Islet precursor cell (in vitro differentiated cells): ENCODE measurements around the gene PCDHGA9.
"Not testable (repeated sequence)": the region's sequence is repeated elsewhere in the genome, so short reads cannot be mapped to it uniquely, and the experiment has no call there.

Experiments
- DNase-seq: peaks from one replicate; pipeline ENCODE4 v3.0.0-alpha.2; 2018

The PCDHGA9 gene

DNA sequence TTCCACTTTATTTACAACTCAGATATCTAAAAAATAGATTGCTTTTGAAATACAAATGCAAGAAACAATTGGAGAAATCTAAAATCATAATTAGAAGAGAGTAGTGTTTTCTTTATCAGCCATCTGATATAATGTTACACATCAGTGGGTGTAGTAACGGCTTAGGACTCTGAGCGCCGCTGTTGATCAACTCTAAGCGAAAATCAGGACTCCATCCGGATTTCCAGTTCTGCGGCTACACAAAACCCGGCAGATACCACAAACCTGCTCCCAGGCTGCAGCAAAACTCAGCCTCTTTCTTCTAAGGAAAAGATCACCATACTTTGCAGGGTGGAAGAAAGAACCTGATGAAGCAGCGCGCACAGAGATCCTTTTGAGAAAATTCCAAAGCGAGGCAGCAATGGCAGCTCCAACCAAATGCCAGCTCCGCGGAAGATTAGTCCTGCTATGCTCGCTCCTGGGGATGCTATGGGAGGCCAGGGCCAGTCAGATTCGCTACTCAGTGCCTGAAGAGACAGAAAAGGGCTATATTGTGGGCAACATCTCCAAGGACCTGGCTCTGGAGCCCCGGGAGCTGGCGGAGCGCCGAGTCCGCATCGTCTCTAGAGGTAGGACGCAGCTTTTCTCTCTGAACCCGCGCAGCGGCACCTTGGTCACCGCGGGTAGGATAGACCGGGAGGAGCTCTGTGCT is at the start of gene PCDHGA9:
TSS of gene PCDHGA9 (plus strand) at position 226 of the 691 bp plus-strand sequence. CDS start at position 401, 175 bp downstream.
- DNase-seq, result no peak

GRCh38 chr5:141354900-141355469 is 47.6 kb upstream of the PCDHGA9 start, which contains the start of gene PCDHGA4:
TSS of gene PCDHGA4 (plus strand) at chr5:141355021. CDS start at chr5:141355108, 87 bp downstream.
- no peak for DNase-seq

DNA sequence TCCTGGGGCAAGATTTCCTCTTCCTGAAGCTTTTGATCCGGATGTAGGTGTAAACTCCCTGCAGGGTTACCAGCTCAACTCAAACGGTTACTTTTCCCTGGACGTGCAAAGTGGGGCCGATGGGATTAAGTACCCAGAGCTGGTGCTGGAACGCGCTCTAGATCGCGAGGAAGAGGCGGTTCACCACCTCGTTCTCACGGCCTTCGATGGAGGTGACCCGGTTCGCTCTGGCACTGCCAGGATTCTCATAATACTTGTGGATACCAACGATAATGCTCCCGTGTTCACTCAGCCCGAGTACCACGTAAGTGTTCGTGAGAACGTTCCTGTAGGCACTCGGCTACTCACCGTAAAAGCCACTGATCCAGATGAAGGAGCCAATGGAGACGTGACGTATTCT is 46.9 kb upstream of the PCDHGA9 start:
- DNase-seq, result no peak

GRCh38 chr5:141356133-141356532 is 46.4 kb upstream of the PCDHGA9 start:
- no peak for DNase-seq

GRCh38 chr5:141356950-141357349 is 45.6 kb upstream of the PCDHGA9 start:
- DNase-seq, result no peak

GRCh38 chr5:141359790-141360426 is 42.7 kb upstream of the PCDHGA9 start, which contains the start of gene PCDHGB2:
TSS of gene PCDHGB2 (plus strand) at chr5:141359994. CDS start at chr5:141360136, 142 bp downstream.
- DNase-seq, result no peak

DNA sequence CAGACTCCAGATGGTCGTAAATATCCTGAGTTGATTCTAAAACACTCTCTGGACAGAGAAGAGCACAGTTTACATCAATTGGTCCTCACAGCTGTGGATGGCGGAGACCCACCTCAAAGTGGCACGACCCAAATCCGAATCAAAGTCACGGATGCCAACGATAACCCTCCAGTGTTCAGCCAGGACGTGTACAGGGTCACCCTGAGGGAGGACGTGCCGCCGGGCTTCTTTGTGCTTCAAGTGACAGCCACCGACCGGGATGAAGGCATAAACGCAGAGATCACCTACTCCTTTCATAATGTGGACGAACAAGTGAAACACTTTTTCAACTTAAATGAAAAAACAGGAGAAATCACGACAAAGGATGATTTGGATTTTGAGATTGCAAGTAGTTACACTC is 41.9 kb upstream of the PCDHGA9 start:
- DNase-seq, result no peak

DNA sequence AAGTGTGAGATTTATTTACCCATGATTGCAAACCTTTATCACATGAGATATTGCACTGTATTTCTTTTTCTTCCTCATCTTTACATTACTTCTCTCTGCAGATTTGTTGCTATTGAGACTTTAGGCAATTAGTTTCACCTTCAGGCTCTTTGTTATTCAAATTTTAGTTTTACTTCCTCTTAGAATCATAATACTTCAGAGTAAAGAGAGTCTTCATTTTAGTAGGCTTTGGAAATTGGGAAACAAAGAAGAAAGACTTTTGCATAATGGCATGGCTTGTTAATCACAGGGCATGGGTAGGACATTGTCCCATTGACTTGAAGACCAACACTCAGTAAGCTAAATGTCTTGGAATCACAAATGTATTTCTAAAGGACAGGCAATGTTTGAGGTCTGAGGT is 39.9 kb upstream of the PCDHGA9 start:
- DNase-seq, result no peak

GRCh38 chr5:141363952-141364660 is 38.5 kb upstream of the PCDHGA9 start, which contains the start of gene PCDHGA5:
TSS of gene PCDHGA5 (plus strand) at chr5:141364162. CDS start at chr5:141364331, 169 bp downstream.
- DNase-seq, result no peak

DNA sequence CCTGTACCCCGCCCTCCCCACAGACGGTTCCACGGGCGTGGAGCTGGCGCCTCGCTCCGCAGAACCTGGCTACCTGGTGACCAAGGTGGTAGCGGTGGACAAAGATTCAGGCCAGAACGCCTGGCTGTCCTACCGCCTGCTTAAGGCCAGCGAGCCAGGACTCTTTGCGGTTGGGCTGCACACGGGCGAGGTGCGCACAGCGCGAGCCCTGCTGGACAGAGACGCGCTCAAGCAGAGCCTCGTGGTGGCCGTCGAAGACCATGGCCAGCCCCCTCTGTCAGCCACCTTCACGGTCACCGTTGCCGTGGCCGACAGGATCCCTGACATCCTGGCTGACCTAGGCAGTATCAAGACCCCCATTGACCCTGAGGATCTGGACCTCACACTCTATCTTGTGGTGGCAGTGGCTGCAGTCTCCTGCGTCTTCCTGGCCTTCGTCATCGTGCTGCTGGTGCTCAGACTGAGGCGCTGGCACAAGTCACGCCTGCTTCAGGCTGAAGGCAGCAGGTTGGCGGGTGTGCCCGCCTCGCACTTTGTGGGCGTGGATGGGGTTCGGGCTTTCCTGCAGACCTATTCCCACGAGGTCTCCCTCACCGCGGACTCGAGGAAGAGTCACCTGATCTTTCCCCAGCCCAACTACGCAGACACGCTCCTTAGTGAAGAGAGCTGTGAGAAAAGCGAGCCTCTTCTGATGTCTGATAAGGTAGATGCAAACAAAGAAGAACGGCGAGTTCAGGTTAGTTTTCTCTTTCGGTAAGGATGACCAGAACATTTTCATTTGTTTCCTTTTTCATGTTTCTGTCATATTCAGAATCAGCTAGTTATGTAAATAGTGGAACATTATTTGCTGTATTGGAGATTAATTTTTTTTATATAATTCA is 36.3 kb upstream of the PCDHGA9 start:
- no peak for DNase-seq

GRCh38 chr5:141369994-141370848 is 32.4 kb upstream of the PCDHGA9 start, which contains the start of gene PCDHGB3:
TSS of gene PCDHGB3 (plus strand) at chr5:141370242. CDS start at chr5:141370395, 153 bp downstream.
- DNase-seq, result no peak

DNA sequence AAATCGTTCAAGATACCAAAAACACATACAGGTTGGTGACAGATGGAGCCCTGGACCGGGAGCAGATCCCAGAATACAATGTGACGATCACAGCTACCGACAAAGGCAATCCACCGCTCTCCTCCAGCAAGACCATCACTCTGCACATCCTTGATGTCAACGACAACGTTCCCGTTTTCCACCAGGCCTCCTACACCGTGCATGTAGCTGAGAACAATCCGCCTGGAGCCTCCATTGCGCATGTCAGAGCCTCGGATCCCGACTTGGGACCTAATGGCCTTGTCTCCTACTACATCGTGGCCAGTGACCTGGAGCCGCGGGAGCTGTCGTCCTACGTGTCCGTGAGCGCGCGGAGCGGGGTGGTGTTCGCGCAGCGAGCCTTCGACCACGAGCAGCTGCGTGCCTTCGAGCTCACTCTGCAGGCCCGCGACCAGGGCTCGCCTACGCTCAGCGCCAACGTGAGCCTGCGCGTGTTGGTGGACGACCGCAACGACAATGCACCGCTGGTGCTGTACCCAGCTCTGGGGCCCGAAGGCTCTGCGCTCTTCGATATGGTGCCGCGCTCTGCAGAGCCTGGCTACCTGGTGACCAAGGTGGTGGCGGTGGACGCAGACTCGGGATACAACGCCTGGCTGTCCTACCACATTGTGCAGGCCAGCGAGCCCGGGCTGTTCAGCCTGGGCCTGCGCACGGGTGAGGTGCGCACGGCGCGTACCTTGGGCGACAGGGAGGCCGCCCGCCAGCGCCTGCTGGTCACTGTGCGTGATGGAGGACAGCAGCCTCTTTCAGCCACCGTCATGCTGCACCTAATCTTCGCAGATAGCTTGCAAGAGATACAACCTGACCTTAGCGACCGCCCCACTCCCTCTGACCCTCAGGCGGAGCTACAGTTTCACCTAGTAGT is 30.8 kb upstream of the PCDHGA9 start:
- DNase-seq, result no peak

DNA sequence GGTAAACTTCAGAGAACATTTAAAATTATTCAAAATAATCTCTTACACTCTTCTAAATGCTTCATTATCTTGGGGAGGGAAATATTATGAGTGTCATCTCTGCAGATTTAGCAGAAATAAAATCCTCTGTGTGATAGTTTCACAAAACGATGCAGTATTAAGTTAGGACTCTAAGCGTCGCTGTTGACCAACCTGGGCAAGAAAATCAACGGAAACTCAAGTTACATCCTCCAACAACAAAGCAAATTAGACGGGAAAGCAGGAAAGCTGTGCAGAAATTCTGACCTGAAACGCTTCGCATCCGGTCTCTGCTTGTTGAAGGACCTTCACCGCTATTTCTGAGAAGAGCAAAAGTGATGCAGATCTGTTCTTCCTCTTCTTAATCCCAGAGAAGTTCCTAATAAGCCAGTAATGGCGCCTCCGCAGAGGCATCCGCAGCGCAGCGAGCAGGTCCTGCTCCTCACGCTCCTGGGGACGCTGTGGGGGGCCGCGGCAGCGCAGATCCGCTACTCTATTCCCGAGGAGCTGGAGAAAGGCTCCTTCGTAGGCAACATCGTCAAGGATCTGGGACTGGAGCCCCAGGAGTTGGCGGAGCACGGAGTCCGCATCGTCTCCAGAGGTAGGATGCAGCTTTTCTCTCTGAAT is 28.8 kb upstream of the PCDHGA9 start, which contains the start of gene PCDHGA6:
TSS of gene PCDHGA6 (plus strand) at position 219 of the 645 bp plus-strand sequence. CDS start at position 412, 193 bp downstream.
- DNase-seq, result no peak

- DNase-seq, result no peak
Measured at GRCh38 chr5:141374627-141375026, 28.0 kb upstream of the PCDHGA9 start.

DNA sequence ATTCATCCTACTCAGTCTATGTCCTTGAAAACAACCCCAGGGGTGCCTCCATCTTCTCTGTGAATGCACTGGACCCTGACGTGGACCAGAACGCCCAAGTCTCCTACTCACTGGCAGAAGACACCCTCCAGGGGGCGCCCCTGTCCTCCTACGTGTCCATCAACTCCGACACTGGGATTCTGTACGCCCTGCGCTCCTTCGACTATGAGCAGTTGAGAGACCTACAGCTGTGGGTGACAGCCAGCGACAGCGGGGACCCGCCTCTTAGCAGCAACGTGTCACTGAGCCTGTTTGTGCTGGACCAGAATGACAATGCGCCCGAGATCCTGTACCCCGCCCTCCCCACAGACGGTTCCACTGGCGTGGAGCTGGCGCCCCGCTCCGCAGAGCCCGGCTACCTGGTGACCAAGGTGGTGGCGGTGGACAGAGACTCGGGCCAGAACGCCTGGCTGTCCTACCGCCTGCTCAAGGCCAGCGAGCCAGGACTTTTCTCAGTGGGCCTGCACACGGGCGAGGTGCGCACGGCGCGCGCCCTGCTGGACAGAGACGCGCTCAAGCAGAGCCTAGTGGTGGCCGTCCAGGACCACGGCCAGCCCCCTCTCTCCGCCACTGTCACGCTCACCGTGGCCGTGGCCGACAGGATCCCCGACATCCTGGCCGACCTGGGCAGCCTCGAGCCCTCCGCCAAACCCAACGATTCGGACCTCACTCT is 27.0 kb upstream of the PCDHGA9 start:
- not testable (repeated sequence) for DNase-seq

DNA sequence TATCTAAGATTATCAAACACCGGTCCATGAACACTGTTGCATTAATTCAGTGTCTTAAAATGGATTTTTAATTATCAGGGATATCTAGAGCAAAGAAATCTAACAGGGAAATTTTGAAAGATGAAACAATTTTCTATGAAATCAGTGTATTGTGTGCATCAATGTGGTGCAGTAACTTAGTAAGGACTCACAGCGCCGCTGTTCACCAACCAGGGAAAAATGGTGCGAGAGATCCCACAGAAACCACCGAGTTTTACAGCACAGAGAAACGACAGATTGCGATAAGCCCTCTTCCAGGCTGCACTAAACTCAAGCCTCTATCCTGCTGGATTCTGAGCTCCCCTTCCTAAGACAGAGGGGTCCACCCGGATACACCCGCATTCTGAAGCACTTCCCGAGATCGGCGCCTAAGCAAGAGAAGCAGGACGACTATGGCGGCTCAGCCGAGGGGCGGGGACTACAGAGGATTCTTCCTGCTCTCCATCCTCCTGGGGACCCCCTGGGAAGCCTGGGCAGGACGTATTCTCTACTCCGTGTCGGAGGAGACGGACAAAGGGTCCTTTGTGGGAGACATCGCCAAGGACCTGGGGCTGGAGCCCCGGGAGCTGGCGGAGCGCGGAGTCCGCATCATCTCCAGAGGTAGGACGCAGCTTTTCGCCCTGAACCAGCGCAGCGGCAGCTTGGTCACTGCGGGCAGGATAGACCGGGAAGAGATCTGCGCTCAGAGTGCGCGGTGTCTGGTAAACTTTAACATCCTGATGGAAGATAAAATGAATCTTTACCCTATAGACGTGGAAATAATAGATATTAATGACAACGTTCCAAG is 19.9 kb upstream of the PCDHGA9 start, which contains the start of gene PCDHGA7:
TSS of gene PCDHGA7 (plus strand) at position 274 of the 826 bp plus-strand sequence. CDS start at position 432, 158 bp downstream.
- no peak for DNase-seq

DNA sequence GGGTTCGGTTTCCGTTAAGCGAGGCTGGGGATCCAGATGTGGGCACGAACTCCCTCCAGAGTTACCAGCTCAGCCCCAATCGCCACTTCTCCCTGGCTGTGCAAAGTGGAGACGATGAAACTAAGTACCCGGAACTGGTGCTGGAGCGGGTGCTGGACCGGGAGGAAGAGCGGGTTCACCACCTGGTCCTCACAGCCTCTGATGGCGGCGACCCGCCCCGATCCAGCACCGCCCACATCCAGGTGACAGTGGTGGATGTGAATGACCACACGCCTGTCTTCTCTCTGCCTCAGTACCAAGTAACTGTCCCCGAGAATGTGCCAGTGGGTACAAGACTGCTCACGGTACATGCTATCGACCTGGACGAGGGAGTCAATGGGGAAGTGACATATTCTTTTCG is 19.2 kb upstream of the PCDHGA9 start:
- DNase-seq, result no peak
